Adipocyte (in vitro differentiated cells): Measurements from ENCODE around the gene TRIM38.
"Not testable (repeated sequence)": the region's sequence is repeated elsewhere in the genome, so short reads cannot be mapped to it uniquely, and the experiment has no call there.

Experiments used
- DNase-seq: peaks from one replicate; pipeline ENCODE4 v3.0.0-alpha.2; 2015; ENCODE audit warnings: low read depth
- H3K27me3 ChIP-seq: replicated peaks from 2 replicates; pipeline ENCODE4 v1.7.0; 2013; ENCODE audit warnings: mild to moderate bottlenecking, low read length, moderate library complexity; ENCODE audit not compliant: control insufficient read depth, insufficient read depth
- H3K36me3 ChIP-seq: 2 replicates; pipeline ENCODE4 v1.7.0; 2013; ENCODE audit warnings: low read length, mild to moderate bottlenecking, moderate library complexity; ENCODE audit not compliant: control insufficient read depth, insufficient read depth, severe bottlenecking
- H3K4me1 ChIP-seq: 2 replicates; pipeline ENCODE4 v1.7.0; 2013; ENCODE audit warnings: mild to moderate bottlenecking, low read length, moderate library complexity; ENCODE audit not compliant: control insufficient read depth, insufficient read depth
- H3K4me3 ChIP-seq: 2 replicates; pipeline ENCODE4 v1.7.0; 2013; ENCODE audit warnings: mild to moderate bottlenecking, low read length, moderate library complexity
- H3K9ac ChIP-seq: 2 replicates; pipeline ENCODE4 v1.7.0; 2013; ENCODE audit warnings: mild to moderate bottlenecking, low read length, moderate library complexity
- H3K9me3 ChIP-seq: 2 replicates; pipeline ENCODE4 v1.7.0; 2013; ENCODE audit warnings: mild to moderate bottlenecking, low read length, moderate library complexity; ENCODE audit not compliant: control insufficient read depth

TRIM38 gene

GRCh38 chr6:25995507-25995906 is 32.9 kb downstream of the TRIM38 start:
- H3K36me3 ChIP-seq: peaks cover 15% of the 10 kb centered on the region
- no peaks in the 10 kb centered on the region for H3K27me3 ChIP-seq
- no peak overlapping the region for H3K9ac ChIP-seq
- H3K9me3 ChIP-seq: no peaks in the 10 kb centered on the region
- peaks cover 21% of the 10 kb centered on the region for H3K4me1 ChIP-seq
- peak; percentile 35 for DNase-seq
- H3K4me3 ChIP-seq: no peak overlapping the region

- H3K36me3 ChIP-seq: peaks cover 15% of the 10 kb centered on the region
- H3K4me1 ChIP-seq: peaks cover 7% of the 10 kb centered on the region
- no peaks in the 10 kb centered on the region for H3K9me3 ChIP-seq
- H3K9ac ChIP-seq: no peak overlapping the region
- H3K27me3 ChIP-seq: no peaks in the 10 kb centered on the region
- no peak for DNase-seq
- no peak overlapping the region for H3K4me3 ChIP-seq
These were observed 35.3 kb downstream of the TRIM38 start for GRCh38 chr6:25997921-25998320.

- no peak for DNase-seq
- H3K27me3 ChIP-seq: no peaks in the 10 kb centered on the region
- H3K4me3 ChIP-seq: no peak overlapping the region
- H3K4me1 ChIP-seq: peaks cover 7% of the 10 kb centered on the region
- peaks cover 15% of the 10 kb centered on the region for H3K36me3 ChIP-seq
- no peak overlapping the region for H3K9ac ChIP-seq
- H3K9me3 ChIP-seq: no peaks in the 10 kb centered on the region
These were observed 35.8 kb downstream of the TRIM38 start for GRCh38 chr6:25998379-25998778.

- not testable (repeated sequence) for H3K9ac ChIP-seq, H3K27me3 ChIP-seq, H3K9me3 ChIP-seq, H3K4me3 ChIP-seq, H3K4me1 ChIP-seq, DNase-seq
- peaks cover 15% of the 10 kb centered on the region for H3K36me3 ChIP-seq
These were observed 36.6 kb downstream of the TRIM38 start for GRCh38 chr6:25999225-25999624.

GRCh38 chr6:26000366-26001144 is 38.0 kb downstream of the TRIM38 start:
- Histone ChIP-seq H3K9ac (no peak overlapping the region), H3K9me3 (no peaks in the 10 kb centered on the region), H3K27me3 (no peaks in the 10 kb centered on the region), H3K4me3 (no peak overlapping the region), H3K36me3 (peaks cover 15% of the 10 kb centered on the region), H3K4me1 (no peaks in the 10 kb centered on the region)
- DNase-seq: no peak

- DNase-seq: peak; percentile 88
- H3K4me3 ChIP-seq: no peak overlapping the region
- H3K27me3 ChIP-seq: no peaks in the 10 kb centered on the region
- H3K9me3 ChIP-seq: no peaks in the 10 kb centered on the region
- peaks cover 12% of the 10 kb centered on the region for H3K4me1 ChIP-seq
- peaks cover 9% of the 10 kb centered on the region for H3K36me3 ChIP-seq
- H3K9ac ChIP-seq: no peak overlapping the region
These were observed 40.6 kb downstream of the TRIM38 start for GRCh38 chr6:26003102-26003694.

GRCh38 chr6:26006086-26006939 is 43.7 kb downstream of the TRIM38 start:
- no peaks in the 10 kb centered on the region for H3K9me3 ChIP-seq
- no peak overlapping the region for H3K4me3 ChIP-seq
- peaks cover 12% of the 10 kb centered on the region for H3K4me1 ChIP-seq
- no peaks in the 10 kb centered on the region for H3K36me3 ChIP-seq
- no peak overlapping the region for H3K9ac ChIP-seq
- DNase-seq: peak; percentile 27
- H3K27me3 ChIP-seq: no peaks in the 10 kb centered on the region

GRCh38 chr6:26006940-26007305 is 44.3 kb downstream of the TRIM38 start:
- H3K36me3 ChIP-seq, H3K9ac ChIP-seq, DNase-seq, H3K27me3 ChIP-seq, H3K9me3 ChIP-seq, H3K4me3 ChIP-seq: not testable (repeated sequence)
- H3K4me1 ChIP-seq: peaks cover 12% of the 10 kb centered on the region

GRCh38 chr6:26008470-26008869 is 45.9 kb downstream of the TRIM38 start:
- no peaks in the 10 kb centered on the region for H3K27me3 ChIP-seq
- H3K4me1 ChIP-seq: peaks cover 12% of the 10 kb centered on the region
- no peak for DNase-seq
- no peaks in the 10 kb centered on the region for H3K9me3 ChIP-seq
- no peak overlapping the region for H3K9ac ChIP-seq
- H3K4me3 ChIP-seq: no peak overlapping the region
- no peaks in the 10 kb centered on the region for H3K36me3 ChIP-seq

GRCh38 chr6:26009817-26010216 is 47.2 kb downstream of the TRIM38 start:
- Histone ChIP-seq H3K9ac (no peak overlapping the region), H3K4me3 (no peak overlapping the region), H3K4me1 (peaks cover 12% of the 10 kb centered on the region), H3K27me3 (no peaks in the 10 kb centered on the region), H3K36me3 (no peaks in the 10 kb centered on the region), H3K9me3 (no peaks in the 10 kb centered on the region)
- DNase-seq: no peak

GRCh38 chr6:26012061-26012460 is 49.5 kb downstream of the TRIM38 start:
- no peak overlapping the region for H3K4me3 ChIP-seq
- no peaks in the 10 kb centered on the region for H3K36me3 ChIP-seq
- no peaks in the 10 kb centered on the region for H3K27me3 ChIP-seq
- peaks cover 19% of the 10 kb centered on the region for H3K4me1 ChIP-seq
- no peak for DNase-seq
- no peak overlapping the region for H3K9ac ChIP-seq
- H3K9me3 ChIP-seq: no peaks in the 10 kb centered on the region
